HG03442 (cell line): Measurements from ENCODE around the gene ZNF75A.

ENCODE experiments used
- ATAC-seq: cut with Tn5 transposase; IDR thresholded peaks from one replicate; pipeline ENCODE4 v1.9.1; 2021; ENCODE audit warnings: mild to moderate bottlenecking, moderate library complexity; ENCODE audit not compliant: unreplicated experiment

The ZNF75A gene

DNA sequence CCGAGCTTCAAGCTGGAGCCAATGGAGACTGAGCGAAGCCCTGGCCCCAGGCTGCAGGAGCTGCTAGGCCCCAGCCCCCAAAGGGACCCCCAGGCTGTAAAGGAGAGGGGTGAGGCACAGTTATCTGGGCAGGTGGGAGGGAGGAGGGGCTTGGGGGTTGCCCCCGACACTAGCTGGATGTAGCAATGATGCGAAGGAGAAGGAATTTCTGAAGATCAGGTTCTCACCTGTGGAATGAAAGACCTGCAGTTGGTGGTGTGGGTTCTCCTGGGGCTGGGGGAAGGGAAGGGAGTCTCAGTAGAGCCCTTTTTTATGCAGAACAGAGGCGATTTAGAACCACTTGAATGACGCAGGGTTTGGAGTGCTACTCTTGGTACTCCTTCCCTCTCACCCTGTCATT is 20.2 kb upstream of the ZNF75A start:
- no peak for ATAC-seq

DNA sequence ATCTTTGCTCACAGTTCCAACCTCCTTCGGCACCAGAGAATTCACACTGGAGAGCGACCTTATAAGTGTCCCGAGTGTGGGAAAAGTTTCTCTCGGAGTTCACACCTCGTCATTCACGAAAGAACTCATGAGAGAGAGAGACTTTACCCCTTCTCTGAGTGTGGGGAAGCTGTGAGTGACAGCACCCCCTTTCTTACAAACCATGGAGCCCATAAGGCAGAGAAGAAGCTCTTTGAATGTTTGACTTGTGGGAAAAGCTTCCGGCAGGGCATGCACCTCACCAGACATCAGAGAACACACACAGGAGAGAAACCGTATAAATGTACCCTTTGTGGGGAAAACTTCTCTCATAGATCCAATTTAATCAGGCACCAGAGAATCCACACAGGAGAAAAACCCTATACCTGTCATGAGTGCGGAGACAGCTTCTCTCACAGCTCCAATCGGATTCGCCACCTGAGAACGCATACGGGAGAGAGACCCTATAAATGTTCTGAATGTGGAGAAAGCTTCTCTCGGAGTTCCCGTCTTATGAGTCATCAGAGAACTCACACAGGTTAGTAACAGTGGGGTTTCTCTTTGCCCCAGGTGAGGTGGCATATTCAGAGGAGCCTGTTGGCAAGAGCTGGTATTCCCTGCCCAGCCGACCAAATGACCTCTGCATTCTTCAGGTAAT is 15.2 kb upstream of the ZNF75A start:
- no peak for ATAC-seq

DNA sequence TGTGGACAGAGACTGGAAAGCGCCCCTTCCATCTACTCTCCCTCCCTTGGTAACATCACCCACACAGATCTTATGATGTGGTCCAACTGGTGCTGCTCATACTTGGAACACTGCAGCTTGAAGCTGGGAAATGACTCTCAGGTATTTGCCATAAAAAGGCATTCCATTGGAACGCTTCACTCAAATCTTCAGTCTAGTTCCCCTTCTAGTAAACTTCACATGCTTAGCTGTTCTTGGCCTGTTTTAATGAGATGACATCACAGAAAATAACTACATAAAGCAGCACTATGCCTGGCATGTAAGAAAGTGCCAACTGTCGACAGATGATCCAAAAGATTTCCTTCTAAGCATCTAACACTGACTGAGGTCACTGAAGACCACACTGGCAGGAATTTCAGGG is 12.7 kb upstream of the ZNF75A start:
- no peak for ATAC-seq

- ATAC-seq = no peak
Measured at GRCh38 chr16:3295209-3295608, 10.1 kb upstream of the ZNF75A start.

GRCh38 chr16:3295783-3296182 is 9.5 kb upstream of the ZNF75A start:
- ATAC-seq = no peak

- no peak for ATAC-seq
Measured at GRCh38 chr16:3304370-3304769, 927 bp upstream of the ZNF75A start.

GRCh38 chr16:3306078-3306477 is 781 bp downstream of the ZNF75A start:
- no peak for ATAC-seq

DNA sequence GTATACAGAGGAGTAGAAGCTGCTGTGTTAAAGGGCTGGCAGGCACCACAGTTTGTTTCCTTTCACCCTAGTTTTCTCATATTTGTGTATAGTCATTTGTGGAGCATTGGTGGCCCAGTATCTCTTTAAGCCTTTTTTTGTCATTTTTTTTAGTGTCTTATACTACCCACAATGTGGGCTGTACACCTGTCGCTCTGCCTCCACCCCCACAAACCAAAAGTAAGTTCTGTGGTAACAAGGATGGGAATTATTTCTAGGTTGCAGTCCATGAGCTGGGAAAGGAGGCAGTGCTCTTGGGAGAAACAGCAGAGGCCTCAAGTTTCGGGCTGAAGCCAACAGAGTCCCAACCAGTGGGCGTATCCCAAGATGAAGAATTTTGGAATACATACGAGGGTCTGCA is 6.2 kb downstream of the ZNF75A start:
- ATAC-seq = no peak

DNA sequence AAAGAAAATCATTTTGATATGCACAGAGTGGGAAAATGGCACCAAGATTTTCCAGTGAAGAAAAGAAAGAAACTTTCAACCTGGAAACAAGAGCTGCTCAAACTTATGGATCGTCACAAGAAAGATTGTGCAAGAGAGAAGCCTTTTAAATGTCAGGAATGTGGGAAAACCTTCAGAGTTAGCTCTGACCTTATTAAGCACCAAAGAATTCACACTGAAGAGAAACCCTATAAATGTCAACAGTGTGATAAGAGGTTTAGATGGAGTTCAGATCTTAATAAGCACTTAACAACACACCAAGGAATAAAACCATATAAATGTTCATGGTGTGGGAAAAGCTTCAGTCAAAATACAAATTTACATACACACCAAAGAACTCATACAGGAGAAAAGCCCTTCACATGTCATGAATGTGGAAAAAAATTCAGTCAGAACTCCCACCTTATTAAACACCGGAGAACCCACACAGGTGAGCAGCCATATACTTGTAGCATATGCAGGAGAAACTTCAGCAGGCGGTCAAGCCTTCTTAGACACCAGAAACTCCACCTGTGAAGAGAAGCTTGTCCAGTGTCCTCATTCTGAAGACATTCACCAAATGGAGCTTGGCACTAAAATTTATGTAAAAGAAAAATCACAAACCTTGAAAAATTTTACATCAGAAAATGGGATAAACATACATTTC is 12.2 kb downstream of the ZNF75A start:
- ATAC-seq = no peak

DNA sequence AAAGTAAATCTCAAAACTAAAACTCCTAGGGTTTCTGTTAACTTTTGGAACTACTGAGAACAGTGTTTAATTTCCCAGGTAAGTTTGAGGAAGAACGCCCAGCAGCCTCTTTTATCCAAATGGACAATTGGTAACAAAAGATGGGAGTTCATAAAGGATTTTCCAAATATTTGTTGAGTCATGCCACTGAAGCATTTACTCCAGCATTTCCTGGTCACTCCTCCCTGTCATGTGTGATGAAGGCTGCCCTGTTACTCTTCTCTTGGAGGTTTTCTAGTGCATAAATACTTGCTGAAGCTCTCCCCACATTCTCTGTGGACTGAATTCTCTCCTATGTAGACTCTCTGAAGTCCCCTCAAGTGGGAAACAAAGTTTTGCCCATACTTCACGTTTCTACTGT is 16.5 kb downstream of the ZNF75A start:
- no peak for ATAC-seq

GRCh38 chr16:3327514-3327913 is 22.2 kb downstream of the ZNF75A start:
- ATAC-seq = no peak

- no peak for ATAC-seq
Measured at GRCh38 chr16:3328104-3328503, 22.8 kb downstream of the ZNF75A start.

DNA sequence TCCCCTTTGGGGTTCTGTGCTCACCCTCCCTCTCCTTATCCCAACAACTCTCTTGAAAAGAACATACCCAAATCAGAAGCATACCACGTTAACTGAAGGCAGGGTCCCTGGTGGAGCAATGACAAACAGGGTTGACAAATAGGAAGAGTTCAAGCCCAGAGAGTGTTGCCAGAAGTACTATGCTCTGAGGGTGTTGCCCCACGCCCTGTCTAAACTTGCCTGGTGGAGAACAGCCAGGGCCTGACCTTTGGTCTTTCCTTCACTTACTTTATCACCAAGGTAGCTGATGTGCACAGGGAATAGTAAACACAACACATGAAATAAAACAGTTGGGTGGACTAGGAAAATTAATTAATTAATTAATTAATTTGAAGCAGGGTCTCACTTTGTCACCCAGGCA is 23.3 kb downstream of the ZNF75A start:
- ATAC-seq = no peak

GRCh38 chr16:3346041-3346440 is 40.7 kb downstream of the ZNF75A start:
- ATAC-seq = no peak

DNA sequence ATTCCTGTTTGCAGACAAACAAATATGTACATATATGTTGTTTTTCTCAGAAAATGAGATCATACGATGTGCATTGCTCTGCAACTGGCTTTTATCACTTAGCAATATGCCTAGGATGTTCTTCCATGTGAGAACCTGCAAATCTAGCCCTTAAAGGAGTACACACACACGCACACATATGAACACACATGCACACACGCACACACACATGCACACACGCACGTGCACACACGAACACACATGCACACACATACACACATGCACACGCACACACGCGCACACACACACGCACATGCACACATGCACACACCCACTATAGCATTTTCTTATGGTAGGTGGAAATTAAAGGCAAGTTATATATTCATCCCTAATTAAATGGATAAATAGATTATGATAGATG is 42.3 kb downstream of the ZNF75A start:
- ATAC-seq = no peak

- no peak for ATAC-seq
Measured at GRCh38 chr16:3348547-3349167, 43.4 kb downstream of the ZNF75A start.

- ATAC-seq = no peak
Measured at GRCh38 chr16:3349175-3349574, 43.9 kb downstream of the ZNF75A start.

- no peak for ATAC-seq
Measured at GRCh38 chr16:3355589-3355988, 50.3 kb downstream of the ZNF75A start, which contains the start of gene OR2C1. Gene OR2C1, plus strand, starts transcription at chr16:3355889. Its CDS starts 52 bp downstream, at chr16:3355941.

- no peak for ATAC-seq
Measured at GRCh38 chr16:3356118-3356517, 50.8 kb downstream of the ZNF75A start.

DNA sequence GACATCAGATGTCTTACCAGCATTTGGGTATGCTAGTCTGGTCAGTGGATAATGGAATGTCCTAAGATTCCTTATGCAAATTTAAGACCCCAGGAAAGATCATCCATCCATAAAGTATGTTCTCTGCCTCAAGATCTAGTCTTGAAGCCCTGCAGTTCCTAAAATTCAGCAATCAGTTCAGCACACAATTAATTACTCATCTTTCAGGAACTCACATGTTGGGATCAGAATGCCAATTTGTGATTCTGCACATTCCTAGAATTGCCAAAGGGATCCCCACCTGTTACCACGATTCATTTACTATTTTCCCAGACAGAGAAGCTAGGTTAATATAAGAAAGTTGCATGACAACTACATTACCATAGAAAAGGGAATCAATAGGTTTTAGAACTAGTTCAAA is 53.6 kb downstream of the ZNF75A start:
- ATAC-seq = no peak

- no peak for ATAC-seq
Measured at GRCh38 chr16:3362931-3363330, 57.6 kb downstream of the ZNF75A start.

- ATAC-seq = no peak
Measured at GRCh38 chr16:3363793-3364192, 58.5 kb downstream of the ZNF75A start.
